ENCODE measurements around the gene CAMK2A. TPM values are rescaled to one million over a fixed set of nuclear protein-coding genes. Genes with fewer than 3 reads are reported as not detected.

Gene CAMK2A
- total RNA-seq, 4 donors from 2014 or later: 0.32 to 0.82 TPM; not detected in 2

DNA sequence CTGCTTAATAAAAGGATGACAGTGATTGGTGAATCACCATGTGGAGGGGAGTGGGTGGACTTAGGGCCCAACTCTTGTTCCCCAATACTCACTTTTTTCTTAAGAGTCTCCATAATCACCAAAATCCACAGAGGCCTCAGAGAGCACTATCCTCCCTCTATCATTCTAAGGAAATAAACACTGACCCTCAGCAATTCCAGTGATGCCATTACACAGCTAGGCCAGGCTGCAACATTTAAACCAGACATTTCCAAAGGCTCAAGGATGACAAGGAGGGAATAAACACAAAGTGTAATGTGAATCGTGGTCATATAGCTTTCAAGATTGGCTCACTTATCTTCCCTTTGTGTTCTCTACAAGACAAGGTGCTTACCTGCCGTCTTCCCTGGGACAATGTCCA lies 15.5 kb upstream of the CAMK2A start:
- intact Hi-C loops (cut with DNase I; ENCODE audit: low total_unique reads): no loop called here
- in situ Hi-C loops (cut with MboI; ENCODE audit: low pct_ligation_motif_present in 1 of 4, low pct_unique_long_range_greater_than_20kb in 1 of 4, low sequenced_read_pairs in 3 of 4): no loop called here
- H3K9me3 ChIP-seq: no peaks in the 10 kb centered on the region
- 63% methylated on average over 2 of the region's 2 CpGs; no CpG with 5 or more reads in 1 of the 2 donors for WGBS, 2 donors (ENCODE audit: low coverage in 1 of 2)
- no peak overlapping the region for H3K4me3 ChIP-seq
- no peak for DNase-seq
- peaks cover 0 to 27% (median 8%) of the 10 kb centered on the region in 4 donors for H3K4me1 ChIP-seq
- peaks cover 37% of the 10 kb centered on the region for H3K27me3 ChIP-seq
- TF ChIP-seq POLR2A (IDR thresholded peaks at IDR 0.05): no peak
- no peak for TF ChIP-seq POLR2AphosphoS5 (IDR thresholded peaks at IDR 0.05)
- no peak for TF ChIP-seq EP300 (IDR thresholded peaks at IDR 0.05; ENCODE audit: low read depth)
- TF ChIP-seq CTCF (IDR thresholded peaks at IDR 0.05): no peak
- no peaks in the 10 kb centered on the region for H3K36me3 ChIP-seq
- H3K27ac ChIP-seq: peak overlapping the region in 1 of 4 donors; percentile 67

DNA sequence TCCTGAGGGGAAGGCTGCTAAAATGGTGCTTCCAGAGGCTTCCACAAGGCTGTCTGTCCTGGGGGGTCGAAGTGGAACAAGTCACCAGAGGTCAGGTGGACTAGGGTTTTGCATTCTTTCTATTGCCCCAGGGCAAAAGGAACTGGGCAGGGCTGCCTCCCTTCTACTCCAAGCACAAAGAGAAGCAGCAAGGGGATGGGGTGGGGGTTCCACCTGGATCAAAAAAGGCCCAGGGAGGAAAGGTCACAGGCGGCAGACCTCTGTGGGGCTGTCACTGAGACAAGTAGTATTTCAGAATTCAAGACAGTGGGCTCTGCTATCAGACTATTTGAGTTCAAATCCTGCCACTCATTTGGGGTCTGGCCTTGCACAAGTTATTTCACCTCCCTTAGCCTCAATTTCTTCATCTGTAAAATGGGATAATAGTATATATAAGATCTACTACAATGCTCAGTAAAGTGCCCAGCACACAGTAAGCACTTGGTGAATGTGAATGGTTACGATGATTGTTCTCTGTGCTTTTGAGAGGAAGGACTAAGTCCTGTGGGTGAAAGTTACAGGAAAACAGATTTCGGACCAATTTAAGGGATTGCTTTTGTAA lies 15.0 kb upstream of the CAMK2A start:
- TF ChIP-seq POLR2A (IDR thresholded peaks at IDR 0.05) (no peak), CTCF (IDR thresholded peaks at IDR 0.05) (no peak), POLR2AphosphoS5 (IDR thresholded peaks at IDR 0.05) (no peak), EP300 (IDR thresholded peaks at IDR 0.05; ENCODE audit: low read depth) (no peak)
- peaks cover 0 to 29% (median 8%) of the 10 kb centered on the region in 4 donors for H3K4me1 ChIP-seq
- DNase-seq: no peak
- peak overlapping the region; percentile 30 to 67 (median 48) for H3K27ac ChIP-seq
- H3K36me3 ChIP-seq: no peaks in the 10 kb centered on the region
- H3K9me3 ChIP-seq: no peaks in the 10 kb centered on the region
- WGBS, 2 donors (ENCODE audit: low coverage in 1 of 2): 63 to 78% methylated on average over 4 of the region's 4 CpGs
- intact Hi-C loops (cut with DNase I; ENCODE audit: low total_unique reads) (no loop called here), in situ Hi-C loops (cut with MboI; ENCODE audit: low pct_ligation_motif_present in 1 of 4, low pct_unique_long_range_greater_than_20kb in 1 of 4, low sequenced_read_pairs in 3 of 4) (no loop called here)
- peaks cover 37% of the 10 kb centered on the region for H3K27me3 ChIP-seq
- H3K4me3 ChIP-seq: no peak overlapping the region

DNA sequence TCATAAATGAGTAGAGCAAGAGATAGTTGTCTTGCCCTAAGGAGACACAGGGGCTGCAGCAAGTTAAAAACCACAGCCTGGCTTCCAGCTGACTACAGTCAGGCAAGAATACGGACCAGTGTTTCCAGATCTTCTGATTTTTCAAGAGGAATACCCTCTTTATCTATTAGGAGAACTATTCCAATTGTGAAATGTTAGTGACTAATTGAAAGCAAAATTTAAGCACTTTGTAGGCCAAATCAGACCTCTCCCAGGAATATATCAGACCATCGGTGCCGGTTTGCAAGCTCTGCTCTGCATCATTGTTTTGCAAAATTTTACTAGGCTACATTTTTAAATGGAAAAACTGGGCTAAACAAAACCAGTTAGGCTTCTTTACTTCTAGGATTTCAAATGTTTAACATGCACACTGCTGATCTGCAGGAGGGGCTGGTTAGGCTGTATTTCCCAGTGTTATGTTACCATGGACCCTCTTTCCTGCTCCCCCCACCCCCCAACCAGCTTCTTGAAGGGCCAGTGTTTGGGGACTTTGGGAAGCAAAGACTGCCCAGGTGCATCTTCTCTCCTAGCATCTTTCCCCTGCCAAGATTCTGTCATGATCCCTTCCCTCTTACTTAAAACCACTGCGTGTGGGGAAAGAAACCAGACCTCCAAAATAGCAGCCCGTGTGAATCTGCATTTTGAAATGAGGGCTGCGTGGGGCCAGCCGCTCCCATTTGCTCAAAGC lies 14.2 kb upstream of the CAMK2A start:
- in situ Hi-C loops (cut with MboI; ENCODE audit: low pct_ligation_motif_present in 1 of 4, low pct_unique_long_range_greater_than_20kb in 1 of 4, low sequenced_read_pairs in 3 of 4) (no loop called here), intact Hi-C loops (cut with DNase I; ENCODE audit: low total_unique reads) (no loop called here)
- Histone ChIP-seq H3K27ac (peak overlapping the region; percentile 46 to 67 (median 50)), H3K36me3 (no peaks in the 10 kb centered on the region), H3K9me3 (no peaks in the 10 kb centered on the region), H3K27me3 (peaks cover 37% of the 10 kb centered on the region), H3K4me1 (peaks cover 0 to 32% (median 8%) of the 10 kb centered on the region in 4 donors), H3K4me3 (no peak overlapping the region)
- no peak for DNase-seq
- 70 to 90% methylated on average over 4 to 7 of the region's 7 CpGs for WGBS, 2 donors (ENCODE audit: low coverage in 1 of 2)
- TF ChIP-seq POLR2A (IDR thresholded peaks at IDR 0.05): no peak
- TF ChIP-seq CTCF (IDR thresholded peaks at IDR 0.05): no peak
- no peak for TF ChIP-seq POLR2AphosphoS5 (IDR thresholded peaks at IDR 0.05)
- no peak for TF ChIP-seq EP300 (IDR thresholded peaks at IDR 0.05; ENCODE audit: low read depth)

DNA sequence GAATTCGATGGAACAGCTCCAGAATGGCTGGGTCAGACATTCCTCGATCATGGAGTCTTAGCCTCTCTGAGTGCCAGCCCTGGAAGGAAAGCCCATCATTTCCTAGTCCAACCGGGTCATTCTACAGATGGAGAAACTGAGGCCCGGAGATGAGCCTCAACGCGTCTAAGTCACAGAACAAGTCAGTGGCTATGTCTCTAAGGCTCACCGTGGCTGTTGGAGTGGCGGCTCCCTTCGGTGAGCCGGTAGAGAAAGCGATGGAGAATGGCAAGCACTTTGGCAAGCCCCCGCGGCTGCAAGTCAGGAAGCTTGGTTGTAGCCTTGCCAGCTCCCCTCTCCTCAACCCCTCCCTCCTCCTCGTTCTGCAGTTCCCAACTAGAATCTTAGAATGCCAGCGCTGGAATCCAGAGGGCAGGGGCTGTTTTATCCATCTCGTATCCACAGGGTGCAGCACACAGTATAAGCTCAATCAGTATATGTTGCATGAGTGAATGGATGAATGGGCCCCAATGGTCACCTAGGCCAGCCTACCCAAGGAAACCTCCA lies 13.6 kb upstream of the CAMK2A start:
- TF ChIP-seq POLR2A (IDR thresholded peaks at IDR 0.05) (no peak), EP300 (IDR thresholded peaks at IDR 0.05; ENCODE audit: low read depth) (no peak), CTCF (IDR thresholded peaks at IDR 0.05) (no peak), POLR2AphosphoS5 (IDR thresholded peaks at IDR 0.05) (no peak)
- H3K27me3 ChIP-seq: peaks cover 37% of the 10 kb centered on the region
- H3K9me3 ChIP-seq: no peaks in the 10 kb centered on the region
- DNase-seq: no peak
- in situ Hi-C loops (cut with MboI; ENCODE audit: low pct_ligation_motif_present in 1 of 4, low pct_unique_long_range_greater_than_20kb in 1 of 4, low sequenced_read_pairs in 3 of 4): no loop called here
- peak overlapping the region; percentile 46 to 67 (median 50) for H3K27ac ChIP-seq
- intact Hi-C loops (cut with DNase I; ENCODE audit: low total_unique reads): no loop called here
- H3K4me1 ChIP-seq: peaks cover 0 to 32% (median 8%) of the 10 kb centered on the region in 4 donors
- H3K4me3 ChIP-seq: peak overlapping the region in 1 of 4 donors; percentile 27
- 33% methylated on average over 16 of the region's 16 CpGs; no CpG with 5 or more reads in 1 of the 2 donors for WGBS, 2 donors (ENCODE audit: low coverage in 1 of 2)
- no peaks in the 10 kb centered on the region for H3K36me3 ChIP-seq

Data from transverse colon (tissue), 4 donors.